ENCODE measurements around the gene MXD4.

MXD4 gene

GRCh38 chr4:2285613-2286381, 23.9 kb upstream of the MXD4 start:
- TF ChIP-seq FOXP2 (optimal IDR thresholded peaks at IDR 0.05; ENCODE audit: borderline replicate concordance, extremely low read depth, extremely low read length, insufficient read depth) (no peak), SIN3A (IDR thresholded peaks at IDR 0.05; ENCODE audit: borderline replicate concordance, insufficient read depth, low read length) (no peak), REST (IDR thresholded peaks at IDR 0.05; ENCODE audit: insufficient read depth in 1 of 2, low read depth in 2 of 2, low read length in 2 of 2) (no peak), TAF1 (IDR thresholded peaks at IDR 0.05; ENCODE audit: borderline replicate concordance, insufficient read depth, low read length) (no peak), POLR2AphosphoS5 (IDR thresholded peaks at IDR 0.05; ENCODE audit: low read depth, low read length) (no peak)

- TF ChIP-seq REST (IDR thresholded peaks at IDR 0.05; ENCODE audit: insufficient read depth in 1 of 2, low read depth in 2 of 2, low read length in 2 of 2), result no peak
- no peak for TF ChIP-seq TAF1 (IDR thresholded peaks at IDR 0.05; ENCODE audit: borderline replicate concordance, insufficient read depth, low read length)
- TF ChIP-seq POLR2AphosphoS5 (IDR thresholded peaks at IDR 0.05; ENCODE audit: low read depth, low read length), result no peak
- no peak for TF ChIP-seq SIN3A (IDR thresholded peaks at IDR 0.05; ENCODE audit: borderline replicate concordance, insufficient read depth, low read length)
- TF ChIP-seq FOXP2 (optimal IDR thresholded peaks at IDR 0.05; ENCODE audit: borderline replicate concordance, extremely low read depth, extremely low read length, insufficient read depth), result no peak
These were observed 23.2 kb upstream of the MXD4 start for GRCh38 chr4:2284934-2285612.

DNA sequence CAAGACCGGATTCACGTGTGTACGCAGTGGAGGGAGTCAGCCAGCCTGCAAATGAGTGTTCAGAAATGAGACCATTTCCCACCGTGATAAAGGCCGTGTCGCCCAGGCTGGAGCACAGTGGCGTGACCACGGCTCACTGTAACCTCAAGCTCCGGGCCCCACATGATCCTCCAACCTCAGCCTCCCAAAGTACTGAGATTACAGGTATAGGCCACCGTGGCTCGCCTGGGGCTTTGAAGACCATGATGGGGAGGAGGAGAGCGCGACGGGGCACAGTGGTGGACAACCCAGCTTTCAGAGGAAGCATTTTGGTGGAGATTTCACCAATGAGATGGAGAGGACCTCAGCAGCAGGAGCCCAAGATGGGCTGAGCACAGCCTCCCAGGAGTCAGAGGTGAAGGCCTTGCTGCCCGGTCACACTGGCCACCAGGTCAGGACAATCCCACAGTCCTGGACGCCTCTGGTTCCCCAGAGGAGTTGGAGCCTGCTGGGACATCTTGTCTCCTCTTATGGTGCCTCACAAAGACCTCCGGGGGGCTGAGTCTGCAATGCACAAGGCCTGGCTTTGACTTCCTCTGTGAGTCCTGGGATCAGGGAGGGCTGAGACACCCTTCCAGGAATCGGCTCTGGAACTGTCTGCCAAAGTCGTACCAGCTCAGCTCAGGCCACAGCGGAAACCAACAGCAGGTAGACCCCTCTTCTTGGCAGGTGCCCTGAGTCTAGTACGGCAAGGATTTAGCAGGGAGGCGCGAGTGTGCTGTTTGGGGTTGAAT, 22.4 kb upstream of the MXD4 start:
- no peak for TF ChIP-seq POLR2AphosphoS5 (IDR thresholded peaks at IDR 0.05; ENCODE audit: low read depth, low read length)
- TF ChIP-seq SIN3A (IDR thresholded peaks at IDR 0.05; ENCODE audit: borderline replicate concordance, insufficient read depth, low read length), result no peak
- TF ChIP-seq REST (IDR thresholded peaks at IDR 0.05; ENCODE audit: insufficient read depth in 1 of 2, low read depth in 2 of 2, low read length in 2 of 2), result no peak
- no peak for TF ChIP-seq TAF1 (IDR thresholded peaks at IDR 0.05; ENCODE audit: borderline replicate concordance, insufficient read depth, low read length)
- no peak for TF ChIP-seq FOXP2 (optimal IDR thresholded peaks at IDR 0.05; ENCODE audit: borderline replicate concordance, extremely low read depth, extremely low read length, insufficient read depth)

DNA sequence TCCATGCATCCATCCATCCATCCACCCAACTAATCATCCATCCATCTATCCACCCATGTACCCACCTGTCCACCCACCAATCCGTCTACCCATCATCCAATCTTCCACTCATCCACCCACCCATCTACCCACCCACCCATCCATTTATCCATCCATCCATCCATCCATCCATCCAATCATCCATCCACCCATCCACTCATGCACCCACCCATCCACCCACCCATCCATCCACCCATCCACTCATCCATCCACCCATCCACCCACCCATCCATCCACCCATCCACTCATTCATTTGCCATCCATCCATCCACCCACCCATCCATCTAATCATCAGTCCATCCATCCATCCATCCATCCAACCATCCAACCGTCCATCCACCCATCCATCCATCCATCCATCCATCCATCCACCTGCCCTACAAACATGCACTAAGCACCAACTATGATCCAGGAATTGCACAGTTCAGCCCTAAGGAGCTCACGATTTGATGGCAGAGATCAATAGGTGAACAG, 21.3 kb upstream of the MXD4 start:
- no peak for TF ChIP-seq SIN3A (IDR thresholded peaks at IDR 0.05; ENCODE audit: borderline replicate concordance, insufficient read depth, low read length)
- no peak for TF ChIP-seq FOXP2 (optimal IDR thresholded peaks at IDR 0.05; ENCODE audit: borderline replicate concordance, extremely low read depth, extremely low read length, insufficient read depth)
- TF ChIP-seq POLR2AphosphoS5 (IDR thresholded peaks at IDR 0.05; ENCODE audit: low read depth, low read length), result no peak
- TF ChIP-seq REST (IDR thresholded peaks at IDR 0.05; ENCODE audit: insufficient read depth in 1 of 2, low read depth in 2 of 2, low read length in 2 of 2), result no peak
- TF ChIP-seq TAF1 (IDR thresholded peaks at IDR 0.05; ENCODE audit: borderline replicate concordance, insufficient read depth, low read length), result no peak
